Tibial nerve (tissue), 4 donors: Measurements from ENCODE around the gene ATG7.

ENCODE experiments used
- EP300 ChIP-seq, 2 donors: sonication (generic); formaldehyde crosslinking; IDR thresholded peaks; one replicate each; pipeline ENCODE4 v1.6.1; 2017; ENCODE audit warnings: antibody characterized with exemption in 2 of 2, mild to moderate bottlenecking in 1 of 2
- POLR2A ChIP-seq, 2 donors: fragments of 450-650 bp; IDR thresholded peaks; one replicate each; pipeline ENCODE4 v1.6.1; 2017; ENCODE audit warnings: antibody characterized with exemption in 2 of 2, mild to moderate bottlenecking in 2 of 2, moderate library complexity in 2 of 2
- TF ChIP-seq, protein P1 (sequence below), 5 experiments: fragments of 200-600 bp in 3 of 5; fragments of 450-650 bp in 2 of 5; sonication (generic) in 3 of 5; IDR thresholded peaks; one replicate each; pipeline ENCODE4 v1.5.1; 2016 to 2019; ENCODE audit warnings: antibody characterized with exemption in 5 of 5, mild to moderate bottlenecking in 3 of 5, moderate library complexity in 2 of 5

DNA sequence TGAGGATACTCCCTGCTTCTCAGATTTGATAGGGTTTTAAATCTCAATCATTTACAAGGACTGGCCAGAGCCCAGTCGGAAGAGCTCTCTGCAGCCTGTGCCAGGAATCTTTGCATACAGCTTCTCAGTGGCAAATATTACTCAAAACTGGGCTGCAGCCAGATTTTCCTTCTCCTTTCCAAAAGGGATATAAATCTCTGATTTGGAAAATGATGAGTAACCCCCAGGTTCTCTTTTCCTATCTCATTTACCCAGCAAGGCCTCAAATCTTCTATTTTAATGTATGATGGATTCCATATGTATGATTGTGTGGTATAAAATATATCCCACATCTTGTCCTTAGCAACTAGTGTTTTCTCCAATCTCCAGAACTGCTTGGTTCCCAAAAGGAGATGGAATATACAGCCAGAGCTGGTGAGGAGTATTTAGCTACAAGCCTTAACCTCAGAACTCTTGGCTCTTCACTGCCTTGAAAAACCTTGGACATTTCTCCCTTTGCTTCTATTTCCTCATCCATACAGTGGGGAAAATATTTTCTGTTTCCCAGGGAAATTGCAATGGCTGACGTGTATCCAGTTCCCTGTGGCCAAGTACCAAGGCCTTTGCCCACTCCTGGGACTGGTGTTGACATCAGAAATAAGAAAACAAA lies 114.4 kb downstream of the ATG7 start:
- no peak for TF ChIP-seq POLR2A (IDR thresholded peaks at IDR 0.05)
- TF ChIP-seq, protein P1, sequence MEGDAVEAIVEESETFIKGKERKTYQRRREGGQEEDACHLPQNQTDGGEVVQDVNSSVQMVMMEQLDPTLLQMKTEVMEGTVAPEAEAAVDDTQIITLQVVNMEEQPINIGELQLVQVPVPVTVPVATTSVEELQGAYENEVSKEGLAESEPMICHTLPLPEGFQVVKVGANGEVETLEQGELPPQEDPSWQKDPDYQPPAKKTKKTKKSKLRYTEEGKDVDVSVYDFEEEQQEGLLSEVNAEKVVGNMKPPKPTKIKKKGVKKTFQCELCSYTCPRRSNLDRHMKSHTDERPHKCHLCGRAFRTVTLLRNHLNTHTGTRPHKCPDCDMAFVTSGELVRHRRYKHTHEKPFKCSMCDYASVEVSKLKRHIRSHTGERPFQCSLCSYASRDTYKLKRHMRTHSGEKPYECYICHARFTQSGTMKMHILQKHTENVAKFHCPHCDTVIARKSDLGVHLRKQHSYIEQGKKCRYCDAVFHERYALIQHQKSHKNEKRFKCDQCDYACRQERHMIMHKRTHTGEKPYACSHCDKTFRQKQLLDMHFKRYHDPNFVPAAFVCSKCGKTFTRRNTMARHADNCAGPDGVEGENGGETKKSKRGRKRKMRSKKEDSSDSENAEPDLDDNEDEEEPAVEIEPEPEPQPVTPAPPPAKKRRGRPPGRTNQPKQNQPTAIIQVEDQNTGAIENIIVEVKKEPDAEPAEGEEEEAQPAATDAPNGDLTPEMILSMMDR (IDR thresholded peaks at IDR 0.05): no peak
- TF ChIP-seq EP300 (IDR thresholded peaks at IDR 0.05): no peak
